ENCODE data around the gene IGSF11.

DNA sequence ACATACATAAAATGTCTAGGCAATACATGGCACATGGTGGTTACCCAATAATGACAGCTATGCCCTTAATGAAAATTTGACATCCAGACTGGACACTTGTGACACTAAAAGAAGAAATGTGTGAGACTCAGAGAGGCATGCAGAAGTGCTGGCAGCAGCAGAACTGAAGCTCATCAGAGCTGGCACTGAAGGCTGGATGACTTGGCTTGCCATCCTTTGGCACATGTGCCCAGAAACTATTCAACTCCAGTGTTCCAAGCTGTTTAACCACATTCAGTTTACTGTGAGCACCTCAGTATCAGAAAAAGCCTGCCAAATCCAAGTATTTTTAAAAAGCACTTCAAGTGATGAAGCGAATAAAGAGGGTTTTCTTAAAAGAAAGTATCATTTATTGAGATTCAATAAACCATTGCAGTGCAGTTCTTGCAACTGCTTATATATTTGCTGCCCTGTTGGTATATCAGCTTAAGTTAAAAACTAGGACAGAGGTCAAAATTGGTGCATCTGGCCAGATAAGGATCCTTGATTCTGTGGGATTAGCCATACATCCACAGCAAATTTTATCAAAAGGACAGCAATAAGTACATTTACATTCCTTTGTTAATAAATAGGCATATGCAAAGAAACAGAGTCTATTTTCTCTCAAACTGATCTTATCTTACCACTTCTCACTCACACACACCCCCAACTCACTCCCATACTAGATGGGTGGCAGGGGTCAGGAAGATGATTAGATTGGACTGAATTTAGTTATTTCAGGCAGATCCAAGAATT, 15.8 kb downstream of the IGSF11 start:
- TF ChIP-seq CTCF (IDR thresholded peaks at IDR 0.05 in 8 of 11, conservative IDR thresholded peaks at IDR 0.05 in 3 of 11) = no peak
- TF ChIP-seq POLR2AphosphoS5 (IDR thresholded peaks at IDR 0.05) = no peak
- TF ChIP-seq POLR2A (IDR thresholded peaks at IDR 0.05) = no peak
